ES-I3 (cell line): ENCODE measurements around the gene OR13F1.
"Not testable (repeated sequence)": the region's sequence is repeated elsewhere in the genome, so short reads cannot be mapped to it uniquely, and the experiment has no call there.

ENCODE experiments used
- H3K36me3 ChIP-seq: 2 replicates; pipeline ENCODE4 v1.6.1; 2013; ENCODE audit warnings: mild to moderate bottlenecking, low read length, control low read depth, moderate library complexity; ENCODE audit not compliant: insufficient read depth
- H3K4me1 ChIP-seq: 2 replicates; pipeline ENCODE4 v1.6.1; 2013; ENCODE audit warnings: mild to moderate bottlenecking, control low read depth, low read length; ENCODE audit not compliant: insufficient read depth
- H3K9ac ChIP-seq: 2 replicates; pipeline ENCODE4 v1.6.1; 2013; ENCODE audit warnings: low read depth, mild to moderate bottlenecking, low read length, moderate library complexity
- H3K9me3 ChIP-seq: 2 replicates; pipeline ENCODE4 v1.6.1; 2013; ENCODE audit warnings: mild to moderate bottlenecking, low read length, moderate library complexity; ENCODE audit not compliant: control insufficient read depth, insufficient read depth

Gene OR13F1, protein sequence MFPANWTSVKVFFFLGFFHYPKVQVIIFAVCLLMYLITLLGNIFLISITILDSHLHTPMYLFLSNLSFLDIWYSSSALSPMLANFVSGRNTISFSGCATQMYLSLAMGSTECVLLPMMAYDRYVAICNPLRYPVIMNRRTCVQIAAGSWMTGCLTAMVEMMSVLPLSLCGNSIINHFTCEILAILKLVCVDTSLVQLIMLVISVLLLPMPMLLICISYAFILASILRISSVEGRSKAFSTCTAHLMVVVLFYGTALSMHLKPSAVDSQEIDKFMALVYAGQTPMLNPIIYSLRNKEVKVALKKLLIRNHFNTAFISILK

GRCh38 chr9:104503963-104504362, at the start of gene OR13F1:
Gene OR13F1, plus strand, starts transcription at chr9:104504263. Its CDS starts 0 bp downstream, at chr9:104504263.
- no peaks in the 10 kb centered on the region for H3K9me3 ChIP-seq
- no peaks in the 10 kb centered on the region for H3K4me1 ChIP-seq
- H3K9ac ChIP-seq: no peak within 1 kb of the TSS
- H3K36me3 ChIP-seq: no peaks in the 10 kb centered on the region

- no peaks in the 10 kb centered on the region for H3K4me1 ChIP-seq
- no peak overlapping the region for H3K9ac ChIP-seq
- no peaks in the 10 kb centered on the region for H3K36me3 ChIP-seq
- no peaks in the 10 kb centered on the region for H3K9me3 ChIP-seq
Observed at GRCh38 chr9:104456831-104457230, 47.2 kb upstream of the OR13F1 start.

GRCh38 chr9:104463864-104464263, 40.2 kb upstream of the OR13F1 start:
- Histone ChIP-seq H3K9me3 (no peaks in the 10 kb centered on the region), H3K36me3 (no peaks in the 10 kb centered on the region), H3K4me1 (no peaks in the 10 kb centered on the region), H3K9ac (no peak overlapping the region)

- H3K4me1 ChIP-seq: no peaks in the 10 kb centered on the region
Observed at GRCh38 chr9:104468261-104468660, 35.8 kb upstream of the OR13F1 start.

DNA sequence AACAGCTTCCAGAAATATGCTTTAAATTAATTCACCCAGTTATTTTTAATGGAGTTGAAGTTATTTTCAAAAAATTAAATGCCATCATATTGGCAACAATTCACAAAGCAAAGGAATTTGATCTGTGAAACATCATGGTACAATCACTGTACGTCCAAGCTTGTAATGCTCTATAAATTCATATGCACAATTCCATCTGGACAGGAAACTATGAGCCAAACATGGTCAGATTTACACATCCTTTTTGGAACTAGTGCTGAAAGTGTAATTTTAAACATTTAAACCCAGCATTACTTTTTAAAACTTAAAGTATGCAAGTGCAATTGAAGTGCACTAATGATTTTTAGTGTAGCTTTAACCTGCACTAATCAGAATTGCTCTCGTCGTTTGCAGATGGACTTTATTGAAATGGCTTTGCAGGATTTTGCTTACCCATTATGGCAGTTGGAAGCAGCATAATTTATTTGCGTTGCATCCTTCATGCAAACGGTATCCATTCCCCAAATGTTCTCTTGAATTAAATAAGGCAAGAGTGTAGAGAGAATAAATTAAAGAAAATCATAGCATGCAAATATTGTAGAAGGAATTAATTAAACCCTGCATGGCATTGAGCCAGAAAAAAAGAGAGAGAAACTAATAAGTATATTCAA, 21.0 kb upstream of the OR13F1 start:
- Histone ChIP-seq H3K4me1 (no peaks in the 10 kb centered on the region), H3K9ac (no peak overlapping the region), H3K36me3 (no peaks in the 10 kb centered on the region), H3K9me3 (no peaks in the 10 kb centered on the region)

More at GRCh38 chr9:104468261-104468660, 35.8 kb upstream of the OR13F1 start:
- Histone ChIP-seq H3K9me3 (no peaks in the 10 kb centered on the region), H3K36me3 (no peaks in the 10 kb centered on the region), H3K9ac (no peak overlapping the region)

DNA sequence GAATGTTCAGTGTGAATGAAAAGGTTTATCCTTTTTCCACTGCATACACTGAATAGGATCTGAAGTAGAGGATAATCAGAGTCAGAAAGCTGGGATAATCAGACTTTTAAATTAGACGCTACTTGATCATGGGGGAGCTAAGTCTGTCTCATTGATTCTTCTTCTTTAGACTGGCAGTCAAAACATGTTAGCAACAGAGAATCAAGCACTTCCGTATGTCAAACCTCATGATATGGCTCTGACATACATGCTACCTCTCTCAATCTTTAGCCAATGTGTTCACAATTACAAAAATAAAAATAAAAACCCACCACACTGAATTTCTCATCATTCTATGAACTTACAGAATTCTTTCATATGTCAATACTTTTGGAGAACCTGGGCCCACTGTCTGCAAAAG, 19.0 kb upstream of the OR13F1 start:
- Histone ChIP-seq H3K9me3 (no peaks in the 10 kb centered on the region), H3K36me3 (no peaks in the 10 kb centered on the region)

GRCh38 chr9:104494808-104495207, 9.3 kb upstream of the OR13F1 start:
- Histone ChIP-seq H3K4me1 (no peaks in the 10 kb centered on the region), H3K9me3 (0 out of 2 replicates have a peak, but pooled peaks cover 3% of the 10 kb centered on the region), H3K9ac (no peak overlapping the region), H3K36me3 (no peaks in the 10 kb centered on the region)

More for the DNA sequence above, 19.0 kb upstream of the OR13F1 start:
- Histone ChIP-seq H3K9ac (no peak overlapping the region), H3K4me1 (no peaks in the 10 kb centered on the region)

- no peaks in the 10 kb centered on the region for H3K4me1 ChIP-seq
- no peaks in the 10 kb centered on the region for H3K36me3 ChIP-seq
- H3K9me3 ChIP-seq: no peaks in the 10 kb centered on the region
- H3K9ac ChIP-seq: no peak overlapping the region
Observed at GRCh38 chr9:104503440-104503839, 623 bp upstream of the OR13F1 start.

GRCh38 chr9:104506565-104506964, 2.5 kb downstream of the OR13F1 start:
- Histone ChIP-seq H3K9me3 (no peaks in the 10 kb centered on the region), H3K4me1 (no peaks in the 10 kb centered on the region), H3K9ac (no peak overlapping the region), H3K36me3 (no peaks in the 10 kb centered on the region)

DNA sequence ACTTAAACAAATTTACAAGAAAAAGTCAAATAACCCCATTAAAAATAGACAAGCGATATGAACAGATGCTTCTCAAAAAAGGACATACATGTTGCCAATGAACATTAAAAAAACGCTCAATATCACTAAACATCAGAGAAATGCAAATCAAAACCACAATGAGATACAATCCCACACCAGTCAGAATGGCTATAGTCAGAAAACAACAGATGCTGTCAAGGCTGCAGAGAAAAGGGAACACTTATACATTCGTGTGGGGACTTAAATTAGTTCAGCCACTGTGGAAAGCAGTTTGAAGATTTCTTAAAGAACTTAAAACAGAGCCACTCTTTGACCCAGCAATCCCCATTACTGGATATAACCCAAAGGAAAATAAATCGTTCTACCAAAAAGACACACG, 10.8 kb downstream of the OR13F1 start:
- no peak overlapping the region for H3K9ac ChIP-seq
- H3K9me3 ChIP-seq: no peaks in the 10 kb centered on the region
- peaks cover 3% of the 10 kb centered on the region; the same call in 1 of the 2 replicates for H3K36me3 ChIP-seq
- H3K4me1 ChIP-seq: no peaks in the 10 kb centered on the region

DNA sequence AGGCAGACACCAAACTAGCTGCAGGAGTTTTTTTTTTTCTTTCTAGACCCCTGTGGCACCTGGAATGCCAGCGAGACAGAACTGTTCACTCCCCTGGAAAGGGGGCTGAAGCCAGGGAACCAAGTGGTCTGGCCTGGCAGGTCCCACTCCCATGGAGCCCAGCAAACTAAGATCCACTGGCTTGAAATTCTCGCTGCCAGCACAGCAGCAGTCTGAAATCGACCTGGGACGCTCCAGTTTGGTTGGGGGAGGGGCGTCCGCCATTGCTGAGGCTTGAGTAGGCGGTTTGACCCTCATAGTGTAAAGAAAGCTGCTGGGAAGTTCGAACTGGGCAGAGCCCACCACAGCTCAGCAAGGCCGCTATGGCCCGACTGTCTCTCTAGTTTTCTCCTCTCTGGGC, 16.2 kb downstream of the OR13F1 start:
- H3K9ac ChIP-seq, H3K4me1 ChIP-seq, H3K36me3 ChIP-seq, H3K9me3 ChIP-seq: not testable (repeated sequence)

GRCh38 chr9:104527109-104527508, 23.0 kb downstream of the OR13F1 start, which contains the start of gene OR13C4:
Gene OR13C4, minus strand, starts transcription at chr9:104527209. Its CDS starts 0 bp downstream, at chr9:104527209.
- Histone ChIP-seq H3K9me3 (no peaks in the 10 kb centered on the region), H3K9ac (no peak within 1 kb of the TSS), H3K36me3 (no peaks in the 10 kb centered on the region; the same call in 1 of the 2 replicates), H3K4me1 (peaks cover 3% of the 10 kb centered on the region; the same call in 1 of the 2 replicates)

DNA sequence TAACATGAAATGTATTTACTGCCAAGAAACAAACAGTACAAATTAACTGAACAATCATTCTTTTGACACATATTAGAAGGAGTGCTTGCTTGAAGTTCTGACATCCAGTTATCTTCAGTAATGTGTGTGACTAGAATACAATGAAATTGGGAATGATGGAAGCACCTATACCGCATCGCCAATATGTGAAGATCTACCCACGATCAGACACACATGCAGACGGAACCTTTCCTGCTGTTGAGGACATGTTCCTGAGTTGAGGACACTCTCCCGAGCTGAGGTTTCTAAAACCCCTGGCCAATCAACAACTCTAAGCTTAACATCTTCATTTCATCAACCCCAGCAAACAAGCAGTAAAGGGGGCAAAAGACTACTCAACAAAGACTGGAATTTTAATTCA, 32.7 kb downstream of the OR13F1 start, which contains the start of gene OR13C3:
Gene OR13C3, minus strand, starts transcription at position 101 of the 400 bp plus-strand sequence. CDS start 133 bp downstream, outside the sequence.
- H3K4me1 ChIP-seq: peaks cover 10% of the 10 kb centered on the region; the same call in 1 of the 2 replicates
- no peaks in the 10 kb centered on the region for H3K36me3 ChIP-seq
- no peak within 1 kb of the TSS for H3K9ac ChIP-seq
- H3K9me3 ChIP-seq: no peaks in the 10 kb centered on the region

DNA sequence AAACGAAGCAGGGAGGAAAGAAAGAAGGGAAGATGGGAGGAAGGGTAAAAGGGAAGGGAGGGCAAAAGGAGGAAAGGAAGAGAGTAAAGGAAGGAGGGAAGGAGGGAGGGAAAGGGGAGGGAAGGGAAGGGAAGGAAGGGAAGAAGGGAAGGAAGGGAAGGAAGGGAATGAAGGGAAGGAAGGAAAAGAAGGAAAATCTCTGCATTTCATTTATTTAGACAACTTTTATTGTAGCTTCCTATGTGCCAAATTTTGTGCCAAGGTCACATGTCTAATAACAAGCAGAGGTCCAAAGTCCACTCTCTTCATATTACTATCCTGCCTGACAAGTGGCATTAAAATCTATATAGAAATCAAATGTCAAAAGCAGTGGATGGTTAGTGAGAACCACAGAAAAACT, 35.2 kb downstream of the OR13F1 start:
- Histone ChIP-seq H3K36me3 (no peaks in the 10 kb centered on the region), H3K4me1 (no peaks in the 10 kb centered on the region)

DNA sequence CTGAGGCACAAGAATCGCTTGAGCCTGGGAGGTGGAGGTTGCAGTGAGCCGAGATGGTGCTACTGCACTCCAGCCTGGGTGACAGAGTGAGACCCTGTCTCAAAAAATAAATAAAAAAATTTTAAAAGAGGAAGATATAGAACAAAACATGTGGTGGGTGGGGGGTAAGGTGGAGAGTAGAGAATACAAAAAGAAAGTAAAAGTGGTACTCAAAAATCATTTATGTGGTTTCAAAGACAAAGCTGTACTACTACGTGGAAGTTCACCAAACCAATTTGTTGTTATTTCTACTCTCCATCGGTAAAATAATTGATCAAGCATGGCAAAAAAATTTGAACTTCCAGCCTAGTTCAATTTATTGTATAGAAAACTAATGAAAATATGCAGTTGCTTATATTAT, 40.6 kb downstream of the OR13F1 start:
- H3K9ac ChIP-seq: no peak overlapping the region
- no peaks in the 10 kb centered on the region for H3K9me3 ChIP-seq
- H3K4me1 ChIP-seq: no peaks in the 10 kb centered on the region
- H3K36me3 ChIP-seq: no peaks in the 10 kb centered on the region

More for the DNA sequence above, 35.2 kb downstream of the OR13F1 start:
- no peaks in the 10 kb centered on the region for H3K9me3 ChIP-seq
- no peak overlapping the region for H3K9ac ChIP-seq
